Hepatocyte (in vitro differentiated cells): ENCODE measurements around the gene APOC1. TPM values are rescaled to one million over a fixed set of nuclear protein-coding genes. Genes with fewer than 3 reads are reported as not detected.

Source experiments
- DNase-seq: peaks from one replicate; pipeline ENCODE4 v3.0.0-alpha.2; 2016; ENCODE audit warnings: low spot score
- H2AFZ ChIP-seq: fragments of 200-600 bp; sonication (generic); 2 replicates; pipeline ENCODE4 v1.6.0; 2016; ENCODE audit warnings: antibody characterized with exemption, mild to moderate bottlenecking
- H3K27ac ChIP-seq: fragments of 200-600 bp; sonication (generic); 2 replicates; pipeline ENCODE4 v1.5.1; 2016; ENCODE audit warnings: mild to moderate bottlenecking
- H3K27me3 ChIP-seq: fragments of 200-600 bp; sonication (generic); 2 replicates; pipeline ENCODE4 v1.6.1; 2016
- H3K36me3 ChIP-seq: fragments of 200-600 bp; sonication (generic); replicated peaks from 2 replicates; pipeline ENCODE4 v1.5.1; 2016; ENCODE audit warnings: low read depth; ENCODE audit not compliant: insufficient read depth
- H3K4me1 ChIP-seq: fragments of 200-600 bp; sonication (generic); 2 replicates; pipeline ENCODE4 v1.5.1; 2016; ENCODE audit warnings: mild to moderate bottlenecking, moderate library complexity; ENCODE audit not compliant: insufficient read depth
- H3K4me2 ChIP-seq: fragments of 200-600 bp; sonication (generic); 2 replicates; pipeline ENCODE4 v1.6.0; 2016
- H3K4me3 ChIP-seq: fragments of 200-600 bp; sonication (generic); 2 replicates; pipeline ENCODE4 v1.5.1; 2016; ENCODE audit warnings: mild to moderate bottlenecking
- H3K79me2 ChIP-seq: fragments of 200-600 bp; sonication (generic); 2 replicates; pipeline ENCODE4 v1.6.0; 2017; ENCODE audit warnings: mild to moderate bottlenecking
- H3K9me2 ChIP-seq: fragments of 200-600 bp; sonication (generic); replicated peaks from 2 replicates; pipeline ENCODE4 v1.6.0; 2017; ENCODE audit warnings: mild to moderate bottlenecking; ENCODE audit not compliant: insufficient read depth
- H3K9me3 ChIP-seq: fragments of 200-600 bp; sonication (generic); 2 replicates; pipeline ENCODE4 v1.5.1; 2016; ENCODE audit warnings: low read depth, mild to moderate bottlenecking
- H4K20me1 ChIP-seq: fragments of 200-600 bp; sonication (generic); 2 replicates; pipeline ENCODE4 v1.6.0; 2016; ENCODE audit warnings: mild to moderate bottlenecking; ENCODE audit not compliant: insufficient read depth, poor library complexity, severe bottlenecking
- EZH2 ChIP-seq: fragments of 200-600 bp; sonication (generic); IDR thresholded peaks from 2 replicates; pipeline ENCODE4 v1.6.1; 2016; ENCODE audit warnings: antibody characterized with exemption, mild to moderate bottlenecking, borderline replicate concordance
- EZH2phosphoT487 ChIP-seq: fragments of 200-600 bp; sonication (generic); IDR thresholded peaks from one replicate; pipeline ENCODE4 v1.6.1; 2018; ENCODE audit warnings: antibody characterized with exemption, mild to moderate bottlenecking, low read depth, moderate library complexity; ENCODE audit not compliant: unreplicated experiment, severe bottlenecking
- WGBS: methylation state at CpG from one replicate; pipeline ENCODE4 v1.1.6; 2016; ENCODE audit warnings: low lambda C conversion rate; ENCODE audit errors: missing lambda C conversion rate; 5-methylcytosine and 5-hydroxymethylcytosine counted together
- polyA plus RNA-seq: library from polyadenylated mRNA; unstranded; fragments of >200 nt; fragmentation: Nextera tagmentation; extraction: Ambion mirVana; gene quantifications from 2 replicates; pipeline ENCODE4 v1.2.1, GENCODE V29; 2016
- total RNA-seq: library from RNA; depleted of rRNA; stranded (reverse); fragments of >200 nt; gene quantifications from 2 replicates; pipeline ENCODE4 v1.2.3, GENCODE V29; 2014
- TF ChIP-seq, protein P1 (sequence below): fragments of 200-600 bp; sonication (generic); IDR thresholded peaks from 2 replicates; pipeline ENCODE4 v1.5.1; 2016; ENCODE audit warnings: antibody characterized with exemption, mild to moderate bottlenecking; ENCODE audit not compliant: poor library complexity

APOC1 gene
- total and polyA plus RNA-seq, 2 experiments from 2014 or later, result 390 to 606 TPM

DNA sequence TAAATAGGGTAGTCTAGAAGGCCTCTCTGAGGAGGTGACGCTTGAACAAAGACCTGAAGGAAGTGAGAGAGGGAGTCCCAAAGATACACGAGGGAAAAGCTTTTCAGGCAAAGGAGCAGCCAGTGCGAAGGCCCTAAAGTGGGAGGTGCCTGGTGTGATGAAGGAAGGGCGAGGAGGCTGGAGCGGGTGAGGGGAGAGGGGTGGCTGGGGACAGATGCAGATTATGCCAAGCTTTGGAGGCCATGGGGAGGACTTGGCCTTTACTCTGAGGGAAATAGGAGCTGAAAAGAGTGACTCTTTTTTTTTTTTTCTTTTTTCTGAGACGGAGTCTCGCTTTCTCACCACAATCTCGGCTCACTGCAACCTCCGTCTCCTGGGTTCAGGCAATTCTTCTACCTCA, 43.7 kb downstream of the APOC1 start:
- DNase-seq, result no peak
- WGBS, result 94% methylated on average over 9 of the region's 9 CpGs
- Histone ChIP-seq H3K4me1 (peaks cover 8% of the 10 kb centered on the region), H3K4me3 (no peak overlapping the region), H3K27me3 (no peaks in the 10 kb centered on the region), H2AFZ (no peak overlapping the region), H3K9me3 (no peaks in the 10 kb centered on the region), H3K4me2 (no peak overlapping the region), H3K9me2 (no peaks in the 10 kb centered on the region), H3K27ac (no peak overlapping the region), H3K36me3 (no peaks in the 10 kb centered on the region), H4K20me1 (peaks cover 48% of the 10 kb centered on the region), H3K79me2 (peaks cover 78% of the 10 kb centered on the region)
- TF ChIP-seq EZH2phosphoT487, result no peak
- TF ChIP-seq, protein P1, sequence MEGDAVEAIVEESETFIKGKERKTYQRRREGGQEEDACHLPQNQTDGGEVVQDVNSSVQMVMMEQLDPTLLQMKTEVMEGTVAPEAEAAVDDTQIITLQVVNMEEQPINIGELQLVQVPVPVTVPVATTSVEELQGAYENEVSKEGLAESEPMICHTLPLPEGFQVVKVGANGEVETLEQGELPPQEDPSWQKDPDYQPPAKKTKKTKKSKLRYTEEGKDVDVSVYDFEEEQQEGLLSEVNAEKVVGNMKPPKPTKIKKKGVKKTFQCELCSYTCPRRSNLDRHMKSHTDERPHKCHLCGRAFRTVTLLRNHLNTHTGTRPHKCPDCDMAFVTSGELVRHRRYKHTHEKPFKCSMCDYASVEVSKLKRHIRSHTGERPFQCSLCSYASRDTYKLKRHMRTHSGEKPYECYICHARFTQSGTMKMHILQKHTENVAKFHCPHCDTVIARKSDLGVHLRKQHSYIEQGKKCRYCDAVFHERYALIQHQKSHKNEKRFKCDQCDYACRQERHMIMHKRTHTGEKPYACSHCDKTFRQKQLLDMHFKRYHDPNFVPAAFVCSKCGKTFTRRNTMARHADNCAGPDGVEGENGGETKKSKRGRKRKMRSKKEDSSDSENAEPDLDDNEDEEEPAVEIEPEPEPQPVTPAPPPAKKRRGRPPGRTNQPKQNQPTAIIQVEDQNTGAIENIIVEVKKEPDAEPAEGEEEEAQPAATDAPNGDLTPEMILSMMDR, result no peak
- TF ChIP-seq EZH2, result no peak

DNA sequence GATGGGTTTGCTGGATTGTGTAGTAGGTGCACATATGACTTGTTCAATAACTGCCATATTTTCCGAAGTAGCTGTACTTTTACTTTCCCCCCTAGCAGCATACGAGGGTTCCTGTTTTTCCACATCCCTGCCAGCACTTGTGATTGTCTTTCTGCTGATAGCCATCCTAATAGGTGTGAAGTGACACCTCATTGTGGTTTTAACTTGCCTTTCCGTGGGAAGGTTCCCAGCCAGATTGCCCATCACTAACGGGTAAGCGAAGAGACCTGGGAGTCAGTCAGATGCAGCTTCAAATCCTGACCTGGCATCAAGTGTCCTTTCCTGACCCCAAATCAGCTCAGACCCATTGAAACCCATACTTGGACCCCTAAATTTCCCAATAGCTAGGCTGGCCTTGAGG, 45.3 kb downstream of the APOC1 start:
- WGBS, result 89% methylated on average over 5 of the region's 5 CpGs
- H3K36me3 ChIP-seq, result no peaks in the 10 kb centered on the region

DNA sequence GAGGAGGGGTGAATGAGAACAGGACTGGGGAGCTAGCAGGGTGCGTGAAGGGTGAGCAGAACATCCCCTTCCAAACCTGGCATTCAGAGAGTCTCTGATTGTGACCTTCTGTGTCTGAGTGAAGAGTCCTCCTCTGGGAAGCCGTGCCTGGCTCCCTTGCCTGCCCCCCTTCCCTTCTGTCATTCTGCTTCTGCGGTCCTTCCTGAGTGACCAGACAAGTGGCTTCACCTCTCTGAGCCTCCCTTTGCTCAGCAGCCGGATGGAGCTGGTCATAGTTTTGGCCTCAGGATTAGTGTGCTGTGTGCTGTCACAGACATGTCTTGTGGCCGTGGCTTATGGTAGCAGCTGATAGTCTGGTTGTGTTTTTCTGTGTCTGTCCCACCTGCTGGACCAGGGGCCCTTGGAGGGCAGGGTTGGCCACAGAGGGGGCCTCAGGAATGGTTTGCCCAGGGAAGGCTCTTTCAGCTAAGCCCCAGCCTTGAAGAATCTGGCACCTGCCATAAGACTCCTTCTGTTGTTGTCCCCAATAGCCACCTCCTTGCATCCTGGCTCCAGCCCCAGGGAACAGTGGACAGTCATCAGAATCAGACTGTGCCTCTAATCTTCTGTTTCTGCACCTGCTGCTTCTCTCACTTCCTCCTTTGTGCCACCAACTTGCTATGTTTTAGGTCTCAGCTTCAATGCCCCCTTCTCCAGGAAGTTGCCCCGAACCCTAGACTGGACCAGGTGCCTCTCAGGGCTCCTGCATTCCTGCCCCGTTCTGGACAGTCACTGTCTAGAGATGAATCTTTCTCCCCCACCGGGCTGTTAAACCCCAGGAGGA, 46.7 kb downstream of the APOC1 start:
- Histone ChIP-seq H3K4me2 (no peak overlapping the region), H3K9me3 (no peaks in the 10 kb centered on the region), H3K27ac (no peak overlapping the region), H3K79me2 (peaks cover 72% of the 10 kb centered on the region), H3K36me3 (no peaks in the 10 kb centered on the region), H3K9me2 (no peaks in the 10 kb centered on the region), H3K27me3 (no peaks in the 10 kb centered on the region), H2AFZ (no peak overlapping the region), H4K20me1 (peaks cover 42% of the 10 kb centered on the region), H3K4me1 (peaks cover 8% of the 10 kb centered on the region), H3K4me3 (no peak overlapping the region)
- TF ChIP-seq, protein P1, result no peak
- TF ChIP-seq EZH2 (no peak), EZH2phosphoT487 (no peak)
- DNase-seq, result no peak
- WGBS, result 97% methylated on average over 8 of the region's 8 CpGs

More for the DNA sequence above, 45.3 kb downstream of the APOC1 start:
- Histone ChIP-seq H3K9me2 (no peaks in the 10 kb centered on the region), H3K79me2 (peaks cover 73% of the 10 kb centered on the region), H3K27me3 (no peaks in the 10 kb centered on the region), H4K20me1 (peaks cover 48% of the 10 kb centered on the region), H3K4me2 (no peak overlapping the region), H3K27ac (no peak overlapping the region), H2AFZ (no peak overlapping the region), H3K9me3 (no peaks in the 10 kb centered on the region), H3K4me3 (no peak overlapping the region), H3K4me1 (peaks cover 8% of the 10 kb centered on the region)
- no peak for DNase-seq
- TF ChIP-seq EZH2 (no peak), EZH2phosphoT487 (no peak)
- TF ChIP-seq, protein P1, result no peak
